ENCODE data around the gene SYNJ2. TPM values are rescaled to one million over a fixed set of nuclear protein-coding genes. Genes with fewer than 3 reads are reported as not detected.

The SYNJ2 gene
- total and polyA plus RNA-seq, 4 donors: 3.4 to 8.8 (median 4.8) TPM

- 76 to 85% methylated on average over 7 of the region's 7 CpGs for WGBS, 2 donors
- H3K27ac ChIP-seq (ENCODE audit: low read depth in 1 of 2, low read length in 1 of 2): no peak overlapping the region
- no peaks in the 10 kb centered on the region for H3K36me3 ChIP-seq (ENCODE audit: control insufficient read depth in 4 of 4, insufficient read depth in 4 of 4, low read length in 4 of 4)
- ATAC-seq (ENCODE audit: insufficient read depth, low FRiP score): no peak
- H3K9me3 ChIP-seq (ENCODE audit: control insufficient read depth in 4 of 4, insufficient read depth in 3 of 4, low read length in 3 of 4): peaks cover 0 to 4% (median under 1%) of the 10 kb centered on the region in 4 donors
- H3K27me3 ChIP-seq (ENCODE audit: control insufficient read depth in 3 of 3, insufficient read depth in 3 of 3, low read length in 2 of 3): no peaks in the 10 kb centered on the region
- no peak for DNase-seq
- TF ChIP-seq CTCF (IDR thresholded peaks at IDR 0.05; ENCODE audit: control extremely low read depth, extremely low read depth): no peak
- no peaks in the 10 kb centered on the region for H3K4me1 ChIP-seq (ENCODE audit: control insufficient read depth in 5 of 5, insufficient read depth in 5 of 5, low read length in 5 of 5)
- H3K4me3 ChIP-seq: no peak overlapping the region
- H3K9ac ChIP-seq (ENCODE audit: insufficient read depth in 1 of 2, low read length in 2 of 2): no peak overlapping the region
Observed at GRCh38 chr6:157952861-157953351, 28.8 kb upstream of the SYNJ2 start.

- no peak overlapping the region for H3K4me3 ChIP-seq
- H3K9ac ChIP-seq (ENCODE audit: insufficient read depth in 1 of 2, low read length in 2 of 2): no peak overlapping the region
- 71 to 73% methylated on average over 7 of the region's 7 CpGs for WGBS, 2 donors
- H3K4me1 ChIP-seq (ENCODE audit: control insufficient read depth in 5 of 5, insufficient read depth in 5 of 5, low read length in 5 of 5): no peaks in the 10 kb centered on the region
- H3K36me3 ChIP-seq (ENCODE audit: control insufficient read depth in 4 of 4, insufficient read depth in 4 of 4, low read length in 4 of 4): no peaks in the 10 kb centered on the region
- no peaks in the 10 kb centered on the region for H3K27me3 ChIP-seq (ENCODE audit: control insufficient read depth in 3 of 3, insufficient read depth in 3 of 3, low read length in 2 of 3)
- peaks cover 0 to 5% (median 2%) of the 10 kb centered on the region in 4 donors for H3K9me3 ChIP-seq (ENCODE audit: control insufficient read depth in 4 of 4, insufficient read depth in 3 of 4, low read length in 3 of 4)
- TF ChIP-seq CTCF (IDR thresholded peaks at IDR 0.05; ENCODE audit: control extremely low read depth, extremely low read depth): no peak
- no peak for ATAC-seq (ENCODE audit: insufficient read depth, low FRiP score)
- peak in 1 of 3 donors; percentile 28 for DNase-seq
- no peak overlapping the region for H3K27ac ChIP-seq (ENCODE audit: low read depth in 1 of 2, low read length in 1 of 2)
Observed at GRCh38 chr6:157953580-157954091, 28.0 kb upstream of the SYNJ2 start.

- 48 to 63% methylated on average over 34 of the region's 34 CpGs for WGBS, 2 donors
- DNase-seq (peak; percentile 54 to 76 (median 60)), ATAC-seq (ENCODE audit: insufficient read depth, low FRiP score) (no peak)
- no peaks in the 10 kb centered on the region for H3K27me3 ChIP-seq (ENCODE audit: control insufficient read depth in 3 of 3, insufficient read depth in 3 of 3, low read length in 2 of 3)
- H3K9ac ChIP-seq (ENCODE audit: insufficient read depth in 1 of 2, low read length in 2 of 2): no peak overlapping the region
- H3K9me3 ChIP-seq (ENCODE audit: control insufficient read depth in 4 of 4, insufficient read depth in 3 of 4, low read length in 3 of 4): peaks cover 0 to 12% (median 5%) of the 10 kb centered on the region in 4 donors
- no peaks in the 10 kb centered on the region for H3K4me1 ChIP-seq (ENCODE audit: control insufficient read depth in 5 of 5, insufficient read depth in 5 of 5, low read length in 5 of 5)
- H3K4me3 ChIP-seq: no peak overlapping the region
- TF ChIP-seq CTCF (IDR thresholded peaks at IDR 0.05; ENCODE audit: control extremely low read depth, extremely low read depth): no peak
- no peaks in the 10 kb centered on the region for H3K36me3 ChIP-seq (ENCODE audit: control insufficient read depth in 4 of 4, insufficient read depth in 4 of 4, low read length in 4 of 4)
- no peak overlapping the region for H3K27ac ChIP-seq (ENCODE audit: low read depth in 1 of 2, low read length in 1 of 2)
Observed at GRCh38 chr6:157954150-157955117, 27.2 kb upstream of the SYNJ2 start.

Measured in lung (tissue), 12 donors.